HG02759 (cell line): ENCODE results near the gene EFCAB14.
A peak's percentile ranks its signal among the peaks of the same experiment; 100 is the strongest.
"Not testable (repeated sequence)": the region's sequence is repeated elsewhere in the genome, so short reads cannot be mapped to it uniquely, and the experiment has no call there.

Source experiments
- ATAC-seq: cut with Tn5 transposase; IDR thresholded peaks from one replicate; pipeline ENCODE4 v1.9.1; 2021; ENCODE audit warnings: mild to moderate bottlenecking, moderate library complexity; ENCODE audit not compliant: unreplicated experiment

The EFCAB14 gene, protein sequence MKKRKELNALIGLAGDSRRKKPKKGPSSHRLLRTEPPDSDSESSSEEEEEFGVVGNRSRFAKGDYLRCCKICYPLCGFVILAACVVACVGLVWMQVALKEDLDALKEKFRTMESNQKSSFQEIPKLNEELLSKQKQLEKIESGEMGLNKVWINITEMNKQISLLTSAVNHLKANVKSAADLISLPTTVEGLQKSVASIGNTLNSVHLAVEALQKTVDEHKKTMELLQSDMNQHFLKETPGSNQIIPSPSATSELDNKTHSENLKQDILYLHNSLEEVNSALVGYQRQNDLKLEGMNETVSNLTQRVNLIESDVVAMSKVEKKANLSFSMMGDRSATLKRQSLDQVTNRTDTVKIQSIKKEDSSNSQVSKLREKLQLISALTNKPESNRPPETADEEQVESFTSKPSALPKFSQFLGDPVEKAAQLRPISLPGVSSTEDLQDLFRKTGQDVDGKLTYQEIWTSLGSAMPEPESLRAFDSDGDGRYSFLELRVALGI

DNA sequence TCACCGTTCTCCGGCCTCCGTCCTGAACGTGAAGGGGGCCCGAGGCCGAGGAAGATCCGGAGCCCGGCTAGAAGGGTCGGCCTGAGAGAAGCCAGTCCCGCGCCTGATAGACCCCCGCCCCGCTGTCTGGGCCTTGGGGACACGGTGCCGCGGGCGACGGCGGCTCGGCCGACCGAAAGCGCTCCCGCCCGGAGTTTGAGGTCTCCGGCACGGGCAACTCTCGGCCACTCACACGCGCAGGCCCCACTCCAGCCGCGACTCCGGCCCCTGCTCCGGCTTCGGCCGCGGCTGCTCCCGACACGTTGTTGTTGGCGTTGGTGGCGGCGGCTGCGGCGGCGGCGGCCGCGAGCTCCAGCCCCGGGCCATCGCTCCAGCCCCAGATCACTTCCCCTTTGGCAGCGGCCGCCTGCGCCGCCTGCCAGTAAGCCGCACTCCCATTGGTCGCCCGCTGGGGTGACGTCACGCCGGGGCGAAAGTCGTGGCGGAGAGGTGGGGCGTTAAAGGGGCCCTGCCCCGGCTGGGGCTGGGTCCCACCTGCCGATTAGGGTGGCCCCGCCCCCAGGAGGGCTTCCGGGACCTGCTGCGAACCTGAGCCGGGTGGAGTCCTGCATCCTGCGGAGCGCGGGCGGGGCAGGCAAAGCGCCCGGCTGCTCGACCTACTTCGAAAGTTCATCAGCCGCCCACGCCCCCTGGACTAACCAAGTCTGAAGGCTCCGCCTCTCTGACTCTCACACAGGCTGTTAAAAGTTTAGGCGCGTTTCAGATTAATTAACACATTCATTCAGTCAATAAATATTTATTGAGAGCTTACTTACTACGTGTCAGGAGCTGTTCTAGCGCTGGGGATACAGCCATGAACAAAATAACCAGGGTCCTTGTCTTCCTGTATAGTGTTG, at the start of gene EFCAB14:
Gene EFCAB14, minus strand, starts transcription at position 388 of the 896 bp plus-strand sequence. CDS start 1,027 bp downstream, outside the sequence.
- ATAC-seq = peak; percentile 98

DNA sequence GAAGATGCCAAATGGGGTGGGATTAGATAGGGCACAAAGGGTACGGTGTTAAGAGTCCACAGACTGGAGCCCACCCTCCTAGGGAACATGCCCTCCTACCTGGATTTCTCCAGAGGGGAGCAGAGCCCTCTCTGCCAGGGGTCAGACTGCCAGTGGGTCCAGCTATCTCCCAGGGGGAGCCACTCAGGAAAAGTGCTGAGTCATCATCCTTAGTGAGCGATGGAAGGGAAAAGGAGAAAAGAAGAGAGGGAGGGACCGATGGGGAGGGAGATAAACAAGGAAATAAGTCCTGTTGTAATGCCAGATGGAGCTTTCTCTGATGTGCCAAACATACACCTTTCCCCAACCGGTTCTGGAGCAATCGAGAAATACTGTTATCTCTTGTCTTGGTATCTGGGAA, 49.5 kb upstream of the EFCAB14 start:
- ATAC-seq = no peak

DNA sequence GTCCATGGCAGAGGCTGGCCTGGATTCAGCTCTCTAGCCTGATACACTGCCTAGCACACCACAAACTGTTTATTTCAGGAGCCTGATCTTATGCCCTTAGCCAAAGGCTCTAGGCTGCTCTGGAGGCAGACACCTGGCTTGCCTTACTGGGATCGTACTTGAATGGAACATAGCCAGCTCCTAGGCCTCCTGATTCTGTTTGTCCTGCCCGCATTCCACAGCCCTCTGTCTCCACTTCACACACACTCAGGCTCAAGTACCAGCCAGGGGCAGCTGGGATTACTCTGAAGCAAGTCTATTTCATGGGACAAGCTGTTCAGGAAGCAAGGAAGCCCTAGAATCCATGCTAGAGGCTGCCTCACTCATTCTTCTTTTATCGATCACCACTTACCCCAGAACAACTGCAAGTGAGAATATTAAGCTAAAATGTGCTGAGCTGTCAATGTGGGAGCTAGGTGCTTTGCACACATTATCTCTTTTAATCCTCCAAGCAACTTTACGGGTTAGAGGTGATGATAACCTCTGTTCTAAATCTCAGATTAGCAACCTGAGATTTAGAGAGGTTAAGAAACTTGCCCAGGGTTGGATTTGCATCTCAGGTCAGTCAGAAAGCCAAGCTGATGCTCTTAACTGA, 48.9 kb upstream of the EFCAB14 start:
- ATAC-seq = no peak

DNA sequence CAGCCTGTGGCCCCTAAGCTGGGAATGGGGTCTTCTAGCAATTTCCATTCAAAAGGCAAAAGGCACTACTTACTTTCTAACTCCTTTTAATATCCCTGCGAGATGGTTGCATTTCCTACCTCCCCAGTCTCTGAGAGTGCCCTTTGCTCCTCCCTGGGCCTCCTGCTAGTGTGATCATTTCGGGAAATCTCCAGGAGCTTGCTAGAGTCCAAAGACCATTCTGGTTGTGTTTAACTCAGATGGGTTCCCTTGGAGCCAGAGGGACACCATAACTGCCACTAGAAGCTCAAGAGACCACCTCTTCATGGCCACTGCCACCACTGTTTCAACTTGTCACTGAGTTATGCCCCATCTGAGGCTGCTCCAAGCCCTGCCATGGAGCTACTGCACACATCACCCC, 45.5 kb upstream of the EFCAB14 start:
- ATAC-seq = no peak

DNA sequence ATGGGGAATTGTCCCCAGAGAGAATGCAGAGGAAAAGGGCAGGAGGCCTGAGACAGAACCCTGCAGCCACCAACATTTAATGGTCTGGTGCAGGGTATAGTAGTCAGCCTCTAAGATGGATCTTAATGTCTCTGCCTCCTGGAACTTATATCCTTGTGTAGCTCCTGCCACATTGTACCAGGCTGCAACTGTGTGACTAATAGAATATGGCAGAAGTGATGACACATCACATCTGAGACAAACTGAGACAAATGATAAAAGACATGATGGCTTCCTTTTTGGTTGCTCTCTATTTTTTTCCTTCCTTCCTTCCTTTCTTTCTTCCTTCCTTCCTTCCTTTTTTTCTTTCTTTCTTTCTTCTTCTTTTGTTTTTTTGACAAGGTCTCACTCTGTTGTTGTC, 42.8 kb upstream of the EFCAB14 start:
- no peak for ATAC-seq

DNA sequence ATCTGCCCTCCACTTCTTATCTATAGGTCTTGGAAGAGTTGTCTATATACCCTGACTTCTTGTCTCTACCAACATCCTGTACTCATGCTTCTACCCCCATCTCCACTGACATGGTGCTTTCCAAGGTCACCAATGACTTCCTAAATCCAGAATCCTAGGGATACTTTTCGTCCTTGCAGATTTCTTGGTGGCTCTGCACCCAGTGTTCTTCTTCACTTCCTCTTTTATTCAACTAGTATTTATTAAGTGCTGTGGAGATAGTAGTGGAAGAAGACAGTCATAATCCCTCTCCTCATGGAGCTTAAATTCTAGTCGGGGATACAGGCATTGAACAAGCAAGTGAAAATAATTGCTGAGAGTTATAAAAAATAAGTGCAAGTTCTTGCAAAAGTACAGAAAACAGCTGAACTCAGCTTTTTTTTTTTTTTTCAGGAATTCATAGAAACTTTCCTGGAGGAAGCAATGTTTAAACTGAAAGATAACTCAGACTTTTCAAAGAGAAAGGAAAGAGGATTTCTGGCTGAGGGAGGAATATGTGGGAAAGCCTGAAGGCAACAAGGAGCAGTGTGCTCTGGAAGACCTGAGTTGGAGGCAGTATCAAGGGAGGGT, 41.7 kb upstream of the EFCAB14 start:
- no peak for ATAC-seq

DNA sequence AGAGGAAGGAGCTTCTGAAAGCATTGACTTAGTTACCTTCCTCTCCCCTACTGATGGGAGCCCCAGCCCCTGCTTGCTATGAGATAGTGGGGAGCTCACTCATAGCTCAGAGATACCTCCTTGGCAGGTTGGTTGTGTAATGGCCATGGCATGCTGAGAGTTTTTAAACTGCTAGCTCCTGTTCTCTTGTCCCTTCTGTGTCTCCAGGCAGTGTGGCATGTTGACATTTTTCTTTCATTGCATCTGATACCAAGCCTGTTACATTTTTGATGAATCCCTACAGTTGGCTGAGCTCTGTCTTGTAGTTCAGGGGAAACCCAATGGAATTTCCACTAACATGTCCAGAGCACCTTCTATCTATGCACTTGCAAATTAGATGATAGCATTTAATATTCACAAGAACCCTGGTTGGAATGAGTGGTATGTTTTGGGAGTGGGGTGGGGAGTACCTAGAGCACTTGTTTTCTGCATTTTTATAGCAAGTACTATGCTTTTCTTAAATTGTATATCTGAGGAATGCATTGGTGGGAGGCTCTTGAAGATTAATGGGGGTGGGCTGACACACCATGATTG, 39.1 kb upstream of the EFCAB14 start:
- ATAC-seq = no peak

DNA sequence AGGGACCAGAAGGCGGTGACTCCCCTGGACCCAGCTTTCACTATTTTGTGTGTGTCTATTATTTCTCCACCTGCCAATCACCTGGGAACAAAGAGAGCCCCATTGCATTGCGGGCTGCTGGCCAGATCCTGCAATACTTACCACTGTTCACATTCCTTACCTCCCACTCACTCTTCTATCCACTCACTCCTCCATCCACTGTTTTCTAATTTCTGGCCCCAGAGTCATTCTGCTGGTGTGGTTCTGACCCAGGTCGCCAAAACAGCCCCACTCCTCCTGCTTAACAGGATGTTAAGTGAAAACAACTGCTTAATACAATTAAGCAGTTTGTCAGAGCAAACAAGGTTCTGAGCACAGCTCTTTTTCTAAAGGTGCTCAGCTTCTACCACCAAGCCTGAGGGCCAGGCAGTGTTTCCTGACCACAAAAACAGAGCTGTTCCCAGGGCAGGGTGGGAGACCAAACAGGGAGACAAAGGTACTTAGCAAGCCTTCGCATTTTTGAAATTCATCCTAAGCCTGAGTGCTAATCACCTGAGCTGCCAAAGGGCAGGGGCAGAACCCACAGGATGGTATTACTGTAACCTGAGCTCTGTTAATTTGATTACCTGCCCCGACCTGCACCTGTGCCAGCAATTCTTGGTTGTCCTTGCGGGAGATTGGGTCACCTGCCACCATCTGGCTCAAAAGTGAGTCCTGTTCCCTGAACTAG, 38.5 kb upstream of the EFCAB14 start:
- no peak for ATAC-seq

DNA sequence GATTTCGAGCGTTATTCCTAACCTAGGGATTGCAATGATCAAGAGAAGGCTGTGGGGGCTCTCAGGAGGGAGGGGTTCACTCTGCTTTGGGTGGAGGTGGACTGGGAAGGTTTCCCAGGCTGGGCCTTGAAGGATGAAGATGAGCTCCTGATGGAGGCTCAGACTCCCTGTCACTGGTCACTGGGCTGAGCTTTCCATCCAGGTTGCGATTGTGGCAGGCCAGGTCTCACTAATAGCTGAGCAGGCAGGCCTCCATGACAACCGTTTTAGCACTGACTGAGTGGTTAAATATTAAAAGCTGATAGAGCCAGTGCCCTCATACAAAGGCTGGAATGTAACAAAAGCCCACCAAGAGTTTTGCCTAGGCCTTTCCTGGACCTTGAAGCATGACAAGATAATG, 36.2 kb upstream of the EFCAB14 start:
- no peak for ATAC-seq

DNA sequence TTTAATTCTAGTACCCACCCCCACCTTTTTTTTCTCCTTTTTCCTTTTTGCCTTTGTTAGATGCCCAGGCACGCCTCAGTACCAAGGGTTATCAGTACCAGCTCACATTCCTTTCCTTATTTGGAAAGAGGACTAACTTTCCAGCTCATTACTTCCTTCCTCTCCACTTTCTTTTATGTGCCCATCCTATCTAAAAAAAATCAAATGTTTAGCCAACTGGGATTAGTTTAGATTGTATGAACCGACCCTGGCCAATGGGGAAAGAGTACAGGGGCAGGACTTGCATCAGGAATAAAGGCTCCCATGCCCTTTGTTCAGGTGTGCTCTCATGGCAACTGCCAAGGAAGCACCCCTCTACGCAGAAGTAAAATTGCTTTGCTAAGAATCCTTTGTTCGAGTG, 35.8 kb upstream of the EFCAB14 start:
- ATAC-seq = not testable (repeated sequence)

DNA sequence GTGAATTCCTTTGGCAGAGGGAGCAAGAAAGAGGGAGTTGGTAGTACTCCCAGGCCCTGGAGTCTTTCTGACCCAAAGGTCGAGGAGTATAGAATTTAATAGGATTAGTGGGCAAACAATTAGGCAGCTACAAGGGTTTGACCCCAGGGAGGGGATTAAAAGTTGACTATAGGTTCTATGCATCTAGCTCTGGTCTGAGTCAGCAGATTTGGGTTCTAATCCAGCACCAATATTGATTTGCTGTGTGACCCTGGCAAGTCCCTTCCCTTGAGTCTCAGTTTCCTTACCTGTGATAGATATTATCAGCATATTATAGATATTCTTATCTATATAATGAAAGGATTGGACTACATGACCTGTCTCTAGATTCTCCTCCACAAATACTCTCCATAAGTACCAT, 35.1 kb upstream of the EFCAB14 start:
- ATAC-seq = no peak

DNA sequence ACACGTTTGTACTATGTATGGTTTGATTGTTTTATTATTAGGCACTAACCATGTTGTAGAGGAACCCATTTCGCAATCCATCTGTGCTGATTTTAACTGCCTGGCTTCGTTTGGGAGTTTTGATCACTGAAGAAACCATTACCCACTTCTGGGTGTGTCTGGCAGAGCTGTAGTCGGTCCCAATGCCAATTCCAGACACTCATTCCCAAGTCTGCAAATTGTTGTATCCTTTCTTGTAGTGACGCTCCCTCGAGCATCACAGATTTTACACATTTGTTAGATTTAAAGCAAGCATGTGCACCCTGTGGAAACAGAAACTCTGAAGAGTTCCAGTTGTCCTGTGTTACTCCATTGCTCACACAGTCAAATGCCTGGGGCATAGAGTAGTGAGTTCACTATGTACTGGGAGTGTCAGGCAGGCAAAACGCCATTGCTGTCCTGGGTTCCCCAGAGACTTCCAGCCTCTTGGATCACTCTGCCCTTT, 31.0 kb upstream of the EFCAB14 start:
- ATAC-seq = no peak

DNA sequence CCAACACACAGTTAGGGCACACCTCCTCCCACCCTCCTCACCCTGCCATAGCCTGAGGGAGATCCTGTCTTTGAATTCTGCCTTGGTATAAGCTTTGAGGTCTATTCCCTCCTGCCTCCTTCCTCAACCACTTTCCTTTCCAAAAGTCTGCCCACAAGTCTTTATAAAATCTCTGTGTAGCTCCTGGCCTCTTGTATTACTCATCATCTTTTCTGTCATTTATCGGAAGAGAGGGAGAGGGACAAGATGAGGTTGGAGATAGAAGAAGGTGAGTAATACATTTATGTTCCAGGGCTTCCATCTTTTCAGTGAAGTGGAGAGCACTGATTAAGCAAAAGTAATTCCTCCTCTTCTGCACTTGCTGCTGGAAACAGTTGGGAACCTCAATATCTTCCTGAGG, 30.5 kb upstream of the EFCAB14 start:
- no peak for ATAC-seq

DNA sequence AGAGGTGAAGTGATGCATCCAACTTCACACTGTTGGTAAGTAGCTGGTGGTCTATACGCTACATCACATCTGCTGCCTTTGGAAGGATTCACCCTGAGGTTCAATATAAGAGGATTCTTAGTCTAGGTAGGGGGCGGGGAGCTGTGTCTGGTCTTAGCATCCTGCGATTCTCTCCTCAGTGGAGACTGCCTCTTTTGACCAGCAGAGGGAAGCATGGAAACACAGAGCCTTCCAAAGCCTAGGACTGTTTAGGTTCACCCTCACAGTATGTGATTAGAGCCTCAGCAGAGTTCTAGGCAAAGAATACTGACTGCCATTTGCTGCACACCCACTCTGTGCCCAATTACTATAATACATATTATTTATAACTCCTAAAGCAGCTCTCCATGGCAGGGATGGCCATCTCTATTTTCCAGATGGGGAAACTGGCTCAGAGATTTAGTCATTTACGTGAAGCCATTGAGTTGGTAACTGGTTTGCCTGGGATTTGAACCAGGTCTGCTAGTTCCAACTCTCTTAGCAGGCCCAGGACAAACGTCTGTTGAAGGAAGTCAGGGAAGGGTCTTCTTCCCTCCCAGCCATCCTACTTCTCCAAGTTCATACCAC, 28.9 kb upstream of the EFCAB14 start:
- no peak for ATAC-seq

DNA sequence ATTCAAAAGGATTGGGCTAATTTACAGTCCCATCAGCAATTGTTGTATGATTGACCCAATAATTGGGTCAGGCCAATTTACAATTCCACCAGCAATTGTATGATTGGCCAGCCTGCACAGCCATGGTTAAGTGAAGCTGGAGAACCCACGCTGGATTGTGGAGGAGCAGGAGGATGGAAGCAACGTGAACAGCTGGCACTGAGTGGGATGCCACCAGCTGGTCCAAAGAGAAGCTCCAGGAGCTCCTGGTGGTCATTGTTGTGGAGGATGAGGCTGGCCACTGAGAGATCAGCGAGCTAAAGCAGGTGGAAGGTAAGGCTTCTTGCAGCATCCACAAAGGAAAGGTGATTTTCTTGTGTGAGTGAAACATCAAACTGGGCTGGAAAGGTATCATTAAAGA, 23.2 kb upstream of the EFCAB14 start:
- no peak for ATAC-seq

DNA sequence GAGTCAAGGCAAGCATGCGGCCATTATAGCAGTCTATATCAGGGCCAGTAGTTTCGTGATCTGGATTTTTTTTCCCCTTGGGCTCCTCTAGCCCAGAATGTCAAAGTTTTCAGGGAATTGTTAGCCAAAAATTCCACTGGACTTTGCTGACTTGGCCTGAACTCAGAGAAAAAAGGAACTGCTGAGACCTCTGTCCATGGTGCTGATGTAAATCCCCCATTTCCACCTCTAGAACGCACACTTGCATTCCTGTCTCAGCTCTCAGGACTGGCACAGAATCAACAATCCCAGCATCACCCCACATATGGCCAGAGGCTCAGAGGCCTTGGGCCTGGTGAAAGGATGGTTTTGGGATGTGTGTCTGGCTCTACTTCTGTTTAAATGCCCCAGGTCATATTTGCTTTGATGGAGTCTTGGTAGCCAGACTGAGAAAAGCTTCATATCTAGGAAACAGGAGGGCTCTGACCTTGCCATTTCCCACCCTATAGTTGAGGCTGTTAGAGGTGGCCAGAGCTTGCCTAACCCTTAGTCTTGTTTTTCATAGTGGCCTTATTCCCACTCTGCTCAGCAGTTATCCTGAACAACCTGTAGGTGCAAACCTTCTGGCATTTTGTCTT, 16.9 kb upstream of the EFCAB14 start:
- ATAC-seq = no peak

DNA sequence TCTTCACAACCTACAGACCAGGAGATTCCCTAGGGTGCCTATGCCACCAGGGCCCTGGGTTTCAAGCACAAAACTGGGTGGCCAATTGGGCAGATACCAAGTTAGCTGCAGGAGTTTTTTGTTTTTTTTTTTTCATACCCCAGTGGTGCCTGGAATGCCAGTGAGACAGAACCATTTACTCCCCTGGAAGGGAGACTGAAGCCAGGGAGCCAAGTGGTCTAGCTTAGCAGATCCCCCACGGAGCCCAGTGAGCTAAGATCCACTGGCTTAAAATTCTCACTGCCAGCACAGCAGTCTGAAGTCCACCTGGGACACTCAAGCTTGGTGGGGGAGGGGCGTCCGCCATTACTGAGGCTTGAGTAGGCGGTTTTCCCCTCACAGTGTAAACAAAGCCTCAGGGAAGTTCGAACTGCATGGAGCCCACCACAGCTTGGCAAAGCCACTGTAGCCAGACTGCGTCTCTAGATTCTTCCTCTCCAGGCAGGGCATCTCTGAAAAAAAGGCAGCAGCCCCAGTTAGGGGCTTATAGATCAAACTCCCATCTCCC, 9.5 kb upstream of the EFCAB14 start:
- ATAC-seq = not testable (repeated sequence)

DNA sequence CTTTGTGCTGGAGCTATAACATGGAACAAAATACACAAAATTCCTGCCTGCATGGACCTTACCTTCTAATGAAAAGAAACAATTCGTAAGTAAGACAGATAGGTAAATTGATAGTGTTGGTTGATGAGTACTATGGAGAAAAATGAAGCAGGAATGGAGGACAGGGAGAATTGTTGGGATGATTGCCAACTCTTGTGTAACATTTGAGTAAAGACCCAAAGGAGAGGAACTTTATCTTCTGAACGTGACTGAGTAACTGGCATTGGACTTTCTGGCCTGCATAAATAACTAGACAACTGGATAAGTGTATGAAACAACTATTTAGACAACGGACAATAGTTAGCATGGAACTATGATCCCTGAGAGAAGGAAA, 6.8 kb upstream of the EFCAB14 start:
- no peak for ATAC-seq
